ENCODE measurements around the gene KCNJ1.
A peak's percentile ranks its signal among the peaks of the same experiment; 100 is the strongest.

Gene KCNJ1

GRCh38 chr11:128878455-128878854 lies 11.4 kb upstream of the KCNJ1 start:
- peaks cover 10% of the 10 kb centered on the region for H3K27me3 Mint-ChIP-seq
- H3K36me3 Mint-ChIP-seq (ENCODE audit: low read depth): no peaks in the 10 kb centered on the region
- no peak overlapping the region for H3K27ac Mint-ChIP-seq
- no peaks in the 10 kb centered on the region for H3K9me3 Mint-ChIP-seq
- no peaks in the 10 kb centered on the region for H3K4me1 Mint-ChIP-seq
- ATAC-seq (no peak), DNase-seq (no peak)
- no peak overlapping the region for H3K4me3 Mint-ChIP-seq

GRCh38 chr11:128877726-128878125 lies 10.6 kb upstream of the KCNJ1 start:
- no peaks in the 10 kb centered on the region for H3K9me3 Mint-ChIP-seq
- peaks cover 5% of the 10 kb centered on the region for H3K27me3 Mint-ChIP-seq
- no peaks in the 10 kb centered on the region for H3K36me3 Mint-ChIP-seq (ENCODE audit: low read depth)
- no peaks in the 10 kb centered on the region for H3K4me1 Mint-ChIP-seq
- H3K4me3 Mint-ChIP-seq: no peak overlapping the region
- H3K27ac Mint-ChIP-seq: no peak overlapping the region
- DNase-seq: no peak
- no peak for ATAC-seq

- DNase-seq: no peak
- Mint-ChIP-seq H3K4me1 (no peaks in the 10 kb centered on the region), H3K9me3 (no peaks in the 10 kb centered on the region), H3K36me3 (ENCODE audit: low read depth) (no peaks in the 10 kb centered on the region), H3K4me3 (no peak overlapping the region), H3K27ac (no peak overlapping the region), H3K27me3 (no peaks in the 10 kb centered on the region)
- no peak for ATAC-seq
These were observed 9.1 kb upstream of the KCNJ1 start for GRCh38 chr11:128876133-128876650.

- no peak for DNase-seq
- Mint-ChIP-seq H3K4me1 (no peaks in the 10 kb centered on the region), H3K27ac (no peak overlapping the region), H3K4me3 (no peak overlapping the region), H3K36me3 (ENCODE audit: low read depth) (no peaks in the 10 kb centered on the region), H3K9me3 (no peaks in the 10 kb centered on the region), H3K27me3 (no peaks in the 10 kb centered on the region)
- ATAC-seq: no peak
These were observed 7.3 kb upstream of the KCNJ1 start for GRCh38 chr11:128874427-128874826.

GRCh38 chr11:128872594-128872993 lies 5.5 kb upstream of the KCNJ1 start:
- H3K4me1 Mint-ChIP-seq: no peaks in the 10 kb centered on the region
- no peak overlapping the region for H3K4me3 Mint-ChIP-seq
- DNase-seq: no peak
- H3K27me3 Mint-ChIP-seq: no peaks in the 10 kb centered on the region
- no peak for ATAC-seq
- H3K27ac Mint-ChIP-seq: no peak overlapping the region
- H3K36me3 Mint-ChIP-seq (ENCODE audit: low read depth): no peaks in the 10 kb centered on the region
- no peaks in the 10 kb centered on the region for H3K9me3 Mint-ChIP-seq

- Mint-ChIP-seq H3K4me1 (no peaks in the 10 kb centered on the region), H3K27ac (no peak overlapping the region), H3K9me3 (no peaks in the 10 kb centered on the region), H3K4me3 (no peak overlapping the region), H3K36me3 (ENCODE audit: low read depth) (no peaks in the 10 kb centered on the region), H3K27me3 (no peaks in the 10 kb centered on the region)
- DNase-seq (no peak), ATAC-seq (no peak)
These were observed 5.0 kb upstream of the KCNJ1 start for GRCh38 chr11:128872094-128872493.

- no peak overlapping the region for H3K4me3 Mint-ChIP-seq
- ATAC-seq (no peak), DNase-seq (no peak)
- no peaks in the 10 kb centered on the region for H3K27me3 Mint-ChIP-seq
- no peaks in the 10 kb centered on the region for H3K36me3 Mint-ChIP-seq (ENCODE audit: low read depth)
- no peaks in the 10 kb centered on the region for H3K9me3 Mint-ChIP-seq
- no peaks in the 10 kb centered on the region for H3K4me1 Mint-ChIP-seq
- no peak overlapping the region for H3K27ac Mint-ChIP-seq
These were observed 4.1 kb upstream of the KCNJ1 start for GRCh38 chr11:128871168-128871610.

GRCh38 chr11:128868841-128869671 lies 2.0 kb upstream of the KCNJ1 start:
- Mint-ChIP-seq H3K4me1 (no peaks in the 10 kb centered on the region), H3K9me3 (no peaks in the 10 kb centered on the region), H3K36me3 (ENCODE audit: low read depth) (no peaks in the 10 kb centered on the region), H3K4me3 (no peak overlapping the region), H3K27me3 (no peaks in the 10 kb centered on the region), H3K27ac (no peak overlapping the region)
- DNase-seq: no peak
- ATAC-seq: peak; percentile 41

- ATAC-seq (no peak), DNase-seq (no peak)
- H3K4me3 Mint-ChIP-seq: no peak overlapping the region
- H3K27me3 Mint-ChIP-seq: no peaks in the 10 kb centered on the region
- no peaks in the 10 kb centered on the region for H3K4me1 Mint-ChIP-seq
- no peaks in the 10 kb centered on the region for H3K9me3 Mint-ChIP-seq
- no peaks in the 10 kb centered on the region for H3K36me3 Mint-ChIP-seq (ENCODE audit: low read depth)
- no peak overlapping the region for H3K27ac Mint-ChIP-seq
These were observed 1.6 kb downstream of the KCNJ1 start for GRCh38 chr11:128865490-128865889.

GRCh38 chr11:128862908-128863660 lies 4.0 kb downstream of the KCNJ1 start:
- H3K4me3 Mint-ChIP-seq: no peak overlapping the region

GRCh38 chr11:128862406-128862805 lies 4.7 kb downstream of the KCNJ1 start:
- Mint-ChIP-seq H3K4me1 (peaks cover 4% of the 10 kb centered on the region), H3K4me3 (no peak overlapping the region), H3K36me3 (ENCODE audit: low read depth) (no peaks in the 10 kb centered on the region), H3K27me3 (peaks cover 2% of the 10 kb centered on the region), H3K9me3 (no peaks in the 10 kb centered on the region), H3K27ac (no peak overlapping the region)
- DNase-seq: no peak
- no peak for ATAC-seq

More at GRCh38 chr11:128862908-128863660, 4.0 kb downstream of the KCNJ1 start:
- H3K36me3 Mint-ChIP-seq (ENCODE audit: low read depth): no peaks in the 10 kb centered on the region
- peaks cover 2% of the 10 kb centered on the region for H3K27me3 Mint-ChIP-seq
- DNase-seq (no peak), ATAC-seq (no peak)
- H3K27ac Mint-ChIP-seq: no peak overlapping the region
- H3K4me1 Mint-ChIP-seq: peaks cover 4% of the 10 kb centered on the region
- H3K9me3 Mint-ChIP-seq: no peaks in the 10 kb centered on the region

- Mint-ChIP-seq H3K4me1 (peaks cover 4% of the 10 kb centered on the region), H3K36me3 (ENCODE audit: low read depth) (no peaks in the 10 kb centered on the region), H3K27me3 (peaks cover 2% of the 10 kb centered on the region), H3K9me3 (no peaks in the 10 kb centered on the region), H3K4me3 (no peak overlapping the region), H3K27ac (no peak overlapping the region)
- DNase-seq (no peak), ATAC-seq (no peak)
These were observed 6.3 kb downstream of the KCNJ1 start for GRCh38 chr11:128860571-128861361.

GRCh38 chr11:128859563-128860441 lies 7.3 kb downstream of the KCNJ1 start:
- Mint-ChIP-seq H3K9me3 (no peaks in the 10 kb centered on the region), H3K27me3 (peaks cover 2% of the 10 kb centered on the region), H3K27ac (no peak overlapping the region), H3K4me1 (peaks cover 4% of the 10 kb centered on the region), H3K36me3 (ENCODE audit: low read depth) (no peaks in the 10 kb centered on the region), H3K4me3 (no peak overlapping the region)
- ATAC-seq (peak; percentile 79), DNase-seq (peak; percentile 86)

GRCh38 chr11:128857341-128857740 lies 9.8 kb downstream of the KCNJ1 start:
- no peak overlapping the region for H3K27ac Mint-ChIP-seq
- H3K9me3 Mint-ChIP-seq: no peaks in the 10 kb centered on the region
- ATAC-seq: no peak
- peaks cover 3% of the 10 kb centered on the region for H3K27me3 Mint-ChIP-seq
- no peak overlapping the region for H3K4me3 Mint-ChIP-seq
- no peaks in the 10 kb centered on the region for H3K36me3 Mint-ChIP-seq (ENCODE audit: low read depth)
- no peak for DNase-seq
- peaks cover 4% of the 10 kb centered on the region for H3K4me1 Mint-ChIP-seq

Measured in activated naive CD8-positive, alpha-beta T cell treated with anti-CD3 and anti-CD28 coated beads, Interleukin-2, amount 50 U/mL, for 24 hours (primary cell).